CD4-positive, alpha-beta memory T cell (primary cell): ENCODE data around the gene PRKAA2. TPM values are rescaled to one million over a fixed set of nuclear protein-coding genes. Genes with fewer than 3 reads are reported as not detected.

Experiments
- CTCF ChIA-PET: fragments of 350-600 bp; sonication (Branson Sonifier 250); formaldehyde crosslinking; loops from one replicate; lab custom pipeline; 2021; ENCODE audit warnings: inconsistent platforms; ENCODE audit not compliant: partially characterized antibody; lab: Charles Lee
- POLR2A ChIA-PET: fragments of 350-600 bp; sonication (Branson Sonifier 250); formaldehyde crosslinking; loops from one replicate; lab custom pipeline; 2021; ENCODE audit not compliant: partially characterized antibody; lab: Charles Lee
- DNase-seq, 5 donors: peaks; one replicate each; pipeline versions ENCODE4 v3.0.0 to v3.0.0-alpha.2; 2020 to 2022; ENCODE audit warnings: mixed read lengths in 1 of 5
- H3K27ac ChIP-seq: one replicate; pipeline ENCODE4 v1.7.0; 2013; ENCODE audit warnings: low read depth, low read length
- H3K27me3 ChIP-seq: 2 replicates; pipeline ENCODE4 v1.7.0; 2013; ENCODE audit warnings: mild to moderate bottlenecking, low read length, moderate library complexity; ENCODE audit not compliant: insufficient read depth
- H3K36me3 ChIP-seq: 2 replicates; pipeline ENCODE4 v1.7.0; 2013; ENCODE audit warnings: mild to moderate bottlenecking, low read length, moderate library complexity; ENCODE audit not compliant: insufficient read depth
- H3K4me1 ChIP-seq: 2 replicates; pipeline ENCODE4 v1.7.0; 2013; ENCODE audit warnings: mild to moderate bottlenecking, low read length, moderate library complexity; ENCODE audit not compliant: insufficient read depth
- H3K4me3 ChIP-seq, 2 donors: one replicate each; pipeline ENCODE4 v1.7.0; 2013; ENCODE audit warnings: low read length in 2 of 2, mild to moderate bottlenecking in 1 of 2
- H3K9me3 ChIP-seq, 2 donors: one replicate each; pipeline ENCODE4 v1.7.0; 2013; ENCODE audit warnings: low read length in 2 of 2, control low read depth in 1 of 2; ENCODE audit not compliant: control insufficient read depth in 1 of 2
- H3K27ac Mint-ChIP-seq, 7 donors: one replicate each; pipeline ENCODE4 v1.8.0; 2020 to 2021; ENCODE audit warnings: mixed read lengths in 7 of 7, mild to moderate bottlenecking in 6 of 7, inconsistent platforms in 3 of 7, moderate library complexity in 3 of 7
- H3K27me3 Mint-ChIP-seq, 2 donors: one replicate each; pipeline ENCODE4 v1.8.0; 2020 to 2021; ENCODE audit warnings: mixed read lengths in 2 of 2
- H3K36me3 Mint-ChIP-seq, 2 donors: one replicate each; pipeline ENCODE4 v1.8.0; 2020 to 2021; ENCODE audit warnings: mixed read lengths in 2 of 2, inconsistent platforms in 1 of 2, mild to moderate bottlenecking in 1 of 2
- H3K4me1 Mint-ChIP-seq, 4 donors: one replicate each; pipeline ENCODE4 v1.8.0; 2020 to 2021; ENCODE audit warnings: mixed read lengths in 4 of 4, mild to moderate bottlenecking in 1 of 4
- H3K4me3 Mint-ChIP-seq, 8 donors: one replicate each; pipeline ENCODE4 v1.8.0; 2020 to 2021; ENCODE audit warnings: mixed read lengths in 8 of 8, mild to moderate bottlenecking in 7 of 8, moderate library complexity in 6 of 8, inconsistent platforms in 3 of 8
- H3K9me3 Mint-ChIP-seq, 8 donors: one replicate each; pipeline ENCODE4 v1.8.0; 2020 to 2021; ENCODE audit warnings: mixed read lengths in 8 of 8, mild to moderate bottlenecking in 5 of 8, inconsistent platforms in 3 of 8, moderate library complexity in 1 of 8
- intact Hi-C: fragments of 100-400 bp; cut with micrococcal nuclease; formaldehyde crosslinking; loops from one replicate; pipeline ENCODE4 v1.15.1; 2023
- polyA plus RNA-seq, 2 donors: library from polyadenylated mRNA; unstranded; fragments of 300-500 nt; fragmentation: Illumina TruSeq; gene quantifications; one replicate each; pipeline ENCODE4 v1.2.3, GENCODE V29; 2021
- total RNA-seq, 2 experiments: library from RNA; stranded (reverse); gene quantifications; one replicate each; pipeline ENCODE4 v1.2.3, GENCODE V29; 2021

PRKAA2 gene
- total and polyA plus RNA-seq, 4 experiments from 2014 or later = not detected

GRCh38 chr1:56671085-56671484 is 26.0 kb downstream of the PRKAA2 start:
- H3K27ac ChIP-seq = no peak overlapping the region
- CTCF ChIA-PET = no interaction called here
- no peak overlapping the region for H3K4me3 Mint-ChIP-seq

DNA sequence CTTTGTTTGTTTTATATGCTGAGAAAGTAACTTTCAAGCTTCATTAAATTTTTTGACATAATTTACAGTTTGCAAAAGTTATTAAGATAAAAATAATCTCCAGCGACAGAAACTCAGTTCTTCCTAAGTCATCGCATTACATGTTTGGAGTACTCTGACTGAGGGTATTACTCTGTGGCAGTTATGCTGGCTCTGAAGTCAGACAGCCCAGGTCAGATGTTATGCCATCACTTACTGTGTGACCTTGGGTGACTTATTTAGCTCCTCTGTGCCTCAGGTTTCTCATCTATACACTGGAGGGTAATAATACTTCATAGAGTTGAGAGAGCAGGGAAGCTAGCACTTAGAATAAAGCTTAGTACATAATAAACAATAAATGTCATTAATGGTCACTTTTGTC is 26.4 kb downstream of the PRKAA2 start:
- Histone ChIP-seq H3K4me1 (no peaks in the 10 kb centered on the region), H3K4me3 (no peak overlapping the region), H3K9me3 (no peaks in the 10 kb centered on the region), H3K27me3 (no peaks in the 10 kb centered on the region), H3K27ac (no peak overlapping the region), H3K36me3 (no peaks in the 10 kb centered on the region)
- intact Hi-C loops = no loop called here
- no peak for DNase-seq
- Mint-ChIP-seq H3K4me3 (no peak overlapping the region), H3K9me3 (peaks cover 0 to 4% (median 0%) of the 10 kb centered on the region in 8 donors), H3K27ac (no peak overlapping the region), H3K36me3 (no peaks in the 10 kb centered on the region), H3K4me1 (no peaks in the 10 kb centered on the region), H3K27me3 (peaks cover 3% of the 10 kb centered on the region in 2 donors)
- POLR2A ChIA-PET = no interaction called here
- CTCF ChIA-PET = no interaction called here

More at GRCh38 chr1:56671085-56671484, 26.0 kb downstream of the PRKAA2 start:
- H3K27me3 Mint-ChIP-seq = peaks cover 3% of the 10 kb centered on the region in 2 donors
- no peak overlapping the region for H3K27ac Mint-ChIP-seq
- no peaks in the 10 kb centered on the region for H3K9me3 ChIP-seq
- intact Hi-C loops = no loop called here
- DNase-seq = no peak
- no peaks in the 10 kb centered on the region for H3K27me3 ChIP-seq
- POLR2A ChIA-PET = no interaction called here
- H3K36me3 ChIP-seq = no peaks in the 10 kb centered on the region
- no peaks in the 10 kb centered on the region for H3K36me3 Mint-ChIP-seq
- H3K4me3 ChIP-seq = no peak overlapping the region
- no peaks in the 10 kb centered on the region for H3K4me1 Mint-ChIP-seq
- peaks cover 0 to 4% (median 0%) of the 10 kb centered on the region in 8 donors for H3K9me3 Mint-ChIP-seq
- H3K4me1 ChIP-seq = no peaks in the 10 kb centered on the region

GRCh38 chr1:56672579-56672978 is 27.5 kb downstream of the PRKAA2 start:
- Histone ChIP-seq H3K4me3 (no peak overlapping the region), H3K4me1 (no peaks in the 10 kb centered on the region), H3K36me3 (no peaks in the 10 kb centered on the region), H3K27ac (no peak overlapping the region), H3K27me3 (no peaks in the 10 kb centered on the region), H3K9me3 (no peaks in the 10 kb centered on the region)
- no peak for DNase-seq
- CTCF ChIA-PET = interaction anchor here (0.9 kb wide), 1 partner anchor 16 kb away, joined by 3 read pairs; no protein-coding TSS in a partner anchor
- Mint-ChIP-seq H3K36me3 (no peaks in the 10 kb centered on the region), H3K4me1 (no peaks in the 10 kb centered on the region), H3K9me3 (peaks cover 0 to 4% (median 0%) of the 10 kb centered on the region in 8 donors), H3K27ac (no peak overlapping the region), H3K4me3 (no peak overlapping the region), H3K27me3 (peaks cover 3% of the 10 kb centered on the region in 2 donors)
- intact Hi-C loops = no loop called here
- POLR2A ChIA-PET = no interaction called here

DNA sequence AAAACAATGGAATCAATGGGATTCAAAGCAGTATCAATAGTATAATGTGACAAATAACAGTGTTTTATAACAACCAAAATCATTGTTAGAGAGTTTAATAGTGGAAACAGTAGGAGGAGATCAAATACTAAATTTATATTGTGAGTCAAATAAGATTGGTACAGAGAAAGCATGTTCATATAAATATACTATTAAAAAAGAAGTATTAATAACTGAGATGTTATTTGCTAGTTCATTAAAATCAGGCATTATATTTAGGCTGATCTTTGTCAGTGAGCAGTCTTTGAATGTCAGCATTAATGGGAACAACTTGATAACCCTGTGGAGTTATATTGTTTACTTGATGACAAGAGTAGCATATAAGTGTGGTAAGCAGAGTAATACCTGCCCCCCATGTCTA is 30.6 kb downstream of the PRKAA2 start:
- H3K9me3 Mint-ChIP-seq = peaks cover 0 to 7% (median 3%) of the 10 kb centered on the region in 8 donors
- H3K36me3 ChIP-seq = no peaks in the 10 kb centered on the region
- peaks cover 0 to 3% of the 10 kb centered on the region in 2 donors for H3K27me3 Mint-ChIP-seq
- DNase-seq = no peak
- intact Hi-C loops = no loop called here
- H3K27ac ChIP-seq = no peak overlapping the region
- ChIA-PET CTCF (no interaction called here), POLR2A (no interaction called here)
- H3K4me3 ChIP-seq = no peak overlapping the region
- H3K4me3 Mint-ChIP-seq = no peak overlapping the region
- no peaks in the 10 kb centered on the region for H3K36me3 Mint-ChIP-seq
- no peak overlapping the region for H3K27ac Mint-ChIP-seq
- H3K4me1 Mint-ChIP-seq = no peaks in the 10 kb centered on the region
- H3K9me3 ChIP-seq = no peaks in the 10 kb centered on the region
- no peaks in the 10 kb centered on the region for H3K27me3 ChIP-seq
- H3K4me1 ChIP-seq = no peaks in the 10 kb centered on the region

DNA sequence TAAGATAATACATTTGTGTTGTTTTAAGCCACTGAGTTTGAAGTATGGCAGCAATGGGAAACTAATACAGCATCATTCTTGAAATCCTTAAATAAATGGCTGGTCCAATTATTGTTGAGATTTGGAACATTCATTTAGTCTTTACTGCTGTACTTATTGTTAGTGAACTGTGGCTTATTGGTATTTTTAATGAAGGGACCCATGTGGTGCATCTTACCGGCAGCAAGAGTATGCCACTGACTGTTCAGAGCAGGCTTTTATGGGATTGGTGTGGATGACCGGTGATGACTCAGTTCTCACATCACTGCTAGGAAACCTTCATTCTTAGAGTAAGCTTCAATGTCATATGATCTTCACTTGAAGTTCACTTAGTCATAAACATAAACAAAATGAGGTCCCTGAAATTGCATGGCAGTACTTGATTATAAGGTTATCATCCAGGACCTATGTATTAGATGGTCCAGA is 31.5 kb downstream of the PRKAA2 start:
- peaks cover 0 to 7% (median 3%) of the 10 kb centered on the region in 8 donors for H3K9me3 Mint-ChIP-seq
- CTCF ChIA-PET = no interaction called here
- no peaks in the 10 kb centered on the region for H3K36me3 Mint-ChIP-seq
- peaks cover 0 to 3% of the 10 kb centered on the region in 2 donors for H3K27me3 Mint-ChIP-seq
- H3K4me3 Mint-ChIP-seq = no peak overlapping the region
- Histone ChIP-seq H3K4me3 (no peak overlapping the region), H3K4me1 (no peaks in the 10 kb centered on the region), H3K27me3 (no peaks in the 10 kb centered on the region), H3K27ac (no peak overlapping the region), H3K36me3 (no peaks in the 10 kb centered on the region), H3K9me3 (no peaks in the 10 kb centered on the region)
- intact Hi-C loops = no loop called here
- no peaks in the 10 kb centered on the region for H3K4me1 Mint-ChIP-seq
- H3K27ac Mint-ChIP-seq = no peak overlapping the region
- no peak for DNase-seq
- POLR2A ChIA-PET = no interaction called here

DNA sequence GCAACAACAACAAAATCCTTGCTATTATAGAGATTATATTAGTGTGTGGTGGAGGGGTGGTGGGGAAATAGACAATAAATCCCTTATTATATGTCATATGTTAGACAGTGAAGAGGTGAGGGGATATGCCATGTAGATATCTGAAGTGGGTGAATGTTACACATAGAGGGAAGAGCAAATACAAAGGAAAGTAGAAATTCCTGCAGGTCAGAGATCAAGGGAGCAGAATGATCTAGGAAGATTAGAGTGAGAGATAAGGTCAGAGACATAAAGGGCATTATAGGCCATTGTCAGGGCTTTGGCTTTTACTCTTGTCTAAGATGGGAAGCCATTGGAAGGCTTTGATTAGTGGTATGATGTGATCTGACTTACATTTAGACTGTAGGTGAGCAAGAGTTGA is 38.5 kb downstream of the PRKAA2 start:
- POLR2A ChIA-PET = no interaction called here

GRCh38 chr1:56686169-56686568 is 41.1 kb downstream of the PRKAA2 start:
- no peaks in the 10 kb centered on the region for H3K9me3 ChIP-seq
- H3K4me3 ChIP-seq = no peak overlapping the region
- Mint-ChIP-seq H3K4me1 (no peaks in the 10 kb centered on the region), H3K27ac (no peak overlapping the region), H3K27me3 (no peaks in the 10 kb centered on the region), H3K36me3 (no peaks in the 10 kb centered on the region), H3K4me3 (no peak overlapping the region), H3K9me3 (no peaks in the 10 kb centered on the region)
- no peaks in the 10 kb centered on the region for H3K4me1 ChIP-seq
- ChIA-PET POLR2A (no interaction called here), CTCF (no interaction called here)
- no peaks in the 10 kb centered on the region for H3K36me3 ChIP-seq
- intact Hi-C loops = no loop called here
- no peak for DNase-seq
- no peak overlapping the region for H3K27ac ChIP-seq
- no peaks in the 10 kb centered on the region for H3K27me3 ChIP-seq

More for the DNA sequence above, 38.5 kb downstream of the PRKAA2 start:
- no peaks in the 10 kb centered on the region for H3K9me3 ChIP-seq
- H3K36me3 ChIP-seq = no peaks in the 10 kb centered on the region
- Mint-ChIP-seq H3K36me3 (no peaks in the 10 kb centered on the region), H3K27me3 (no peaks in the 10 kb centered on the region), H3K4me3 (no peak overlapping the region), H3K4me1 (no peaks in the 10 kb centered on the region), H3K27ac (no peak overlapping the region), H3K9me3 (peaks cover 0 to 7% (median 2%) of the 10 kb centered on the region in 8 donors)
- H3K4me3 ChIP-seq = no peak overlapping the region
- DNase-seq = no peak
- intact Hi-C loops = no loop called here
- CTCF ChIA-PET = no interaction called here
- no peak overlapping the region for H3K27ac ChIP-seq
- H3K4me1 ChIP-seq = no peaks in the 10 kb centered on the region
- H3K27me3 ChIP-seq = no peaks in the 10 kb centered on the region
